ENCODE data around the gene RAPGEF5. TPM values are rescaled to one million over a fixed set of nuclear protein-coding genes. Genes with fewer than 3 reads are reported as not detected.
A peak's percentile ranks its signal among the peaks of the same experiment; 100 is the strongest.

The RAPGEF5 gene
- total and polyA plus RNA-seq, 4 experiments from 2014 or later, result not detected

- POLR2A ChIA-PET (ENCODE audit: partially characterized antibody), result no interaction called here
- H3K27me3 ChIP-seq (ENCODE audit: insufficient read depth, low read length), result no peaks in the 10 kb centered on the region
- no peak overlapping the region for H3K4me3 Mint-ChIP-seq
- H3K27ac ChIP-seq (ENCODE audit: low read depth, low read length), result no peak overlapping the region
- H3K36me3 ChIP-seq (ENCODE audit: insufficient read depth, low read length), result no peaks in the 10 kb centered on the region
- H3K4me1 ChIP-seq (ENCODE audit: insufficient read depth, low read length), result no peaks in the 10 kb centered on the region
- no peak for DNase-seq
- H3K4me1 Mint-ChIP-seq, result no peaks in the 10 kb centered on the region
- CTCF ChIA-PET (ENCODE audit: partially characterized antibody), result no interaction called here
- no peak overlapping the region for H3K4me3 ChIP-seq (ENCODE audit: low read length in 2 of 2)
- H3K27ac Mint-ChIP-seq, result no peak overlapping the region
- no peaks in the 10 kb centered on the region for H3K36me3 Mint-ChIP-seq
- no peaks in the 10 kb centered on the region for H3K27me3 Mint-ChIP-seq
- no peaks in the 10 kb centered on the region for H3K9me3 Mint-ChIP-seq
- intact Hi-C loops (cut with micrococcal nuclease), result no loop called here
- H3K9me3 ChIP-seq (ENCODE audit: control insufficient read depth in 1 of 2, low read length in 2 of 2), result no peaks in the 10 kb centered on the region
These were observed 7.9 kb upstream of the RAPGEF5 start for GRCh38 chr7:22364900-22365299.

- no peak for DNase-seq
- no peak overlapping the region for H3K27ac Mint-ChIP-seq
- no peaks in the 10 kb centered on the region for H3K4me1 Mint-ChIP-seq
- Histone ChIP-seq H3K4me3 (ENCODE audit: low read length in 2 of 2) (no peak overlapping the region), H3K36me3 (ENCODE audit: insufficient read depth, low read length) (no peaks in the 10 kb centered on the region), H3K9me3 (ENCODE audit: control insufficient read depth in 1 of 2, low read length in 2 of 2) (no peaks in the 10 kb centered on the region), H3K4me1 (ENCODE audit: insufficient read depth, low read length) (no peaks in the 10 kb centered on the region), H3K27me3 (ENCODE audit: insufficient read depth, low read length) (no peaks in the 10 kb centered on the region), H3K27ac (ENCODE audit: low read depth, low read length) (no peak overlapping the region)
- POLR2A ChIA-PET (ENCODE audit: partially characterized antibody), result no interaction called here
- H3K36me3 Mint-ChIP-seq, result no peaks in the 10 kb centered on the region
- H3K4me3 Mint-ChIP-seq, result no peak overlapping the region
- peaks cover 0 to 5% of the 10 kb centered on the region in 2 donors for H3K27me3 Mint-ChIP-seq
- intact Hi-C loops (cut with micrococcal nuclease), result no loop called here
- CTCF ChIA-PET (ENCODE audit: partially characterized antibody), result no interaction called here
- no peaks in the 10 kb centered on the region for H3K9me3 Mint-ChIP-seq
These were observed 6.9 kb upstream of the RAPGEF5 start for GRCh38 chr7:22363756-22364422.

DNA sequence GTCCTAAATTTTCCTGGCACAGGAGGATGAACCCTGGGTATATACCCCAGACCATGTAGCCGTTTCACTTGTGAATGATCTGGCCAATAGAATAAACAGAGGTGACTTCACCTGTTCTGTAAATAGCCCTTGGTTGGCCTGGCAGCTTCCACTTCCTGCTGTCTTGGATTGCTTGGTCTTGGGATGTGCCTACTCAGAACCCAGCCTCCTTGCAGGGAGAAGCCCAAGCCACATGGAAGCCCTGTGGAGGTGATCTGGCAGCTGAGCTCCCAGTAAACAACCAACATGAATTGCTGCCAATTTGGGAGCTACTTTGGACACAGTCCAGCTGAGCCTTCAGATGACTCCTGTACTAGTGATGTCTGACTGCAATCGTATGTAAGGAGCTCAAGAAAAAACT is 4.8 kb upstream of the RAPGEF5 start:
- H3K9me3 ChIP-seq (ENCODE audit: control insufficient read depth in 1 of 2, low read length in 2 of 2), result no peaks in the 10 kb centered on the region
- H3K36me3 Mint-ChIP-seq, result no peaks in the 10 kb centered on the region
- intact Hi-C loops (cut with micrococcal nuclease), result no loop called here
- no peaks in the 10 kb centered on the region for H3K27me3 ChIP-seq (ENCODE audit: insufficient read depth, low read length)
- H3K4me3 Mint-ChIP-seq, result no peak overlapping the region
- H3K27ac Mint-ChIP-seq, result no peak overlapping the region
- no peaks in the 10 kb centered on the region for H3K9me3 Mint-ChIP-seq
- no peaks in the 10 kb centered on the region for H3K4me1 ChIP-seq (ENCODE audit: insufficient read depth, low read length)
- no peak overlapping the region for H3K4me3 ChIP-seq (ENCODE audit: low read length in 2 of 2)
- H3K27me3 Mint-ChIP-seq, result peaks cover 11 to 18% of the 10 kb centered on the region in 2 donors
- peaks cover 2 to 8% (median 4%) of the 10 kb centered on the region in 4 donors for H3K4me1 Mint-ChIP-seq
- ChIA-PET POLR2A (ENCODE audit: partially characterized antibody) (no interaction called here), CTCF (ENCODE audit: partially characterized antibody) (no interaction called here)
- no peaks in the 10 kb centered on the region for H3K36me3 ChIP-seq (ENCODE audit: insufficient read depth, low read length)
- DNase-seq, result no peak
- H3K27ac ChIP-seq (ENCODE audit: low read depth, low read length), result no peak overlapping the region

GRCh38 chr7:22361320-22361719 is 4.4 kb upstream of the RAPGEF5 start:
- POLR2A ChIA-PET (ENCODE audit: partially characterized antibody), result no interaction called here

DNA sequence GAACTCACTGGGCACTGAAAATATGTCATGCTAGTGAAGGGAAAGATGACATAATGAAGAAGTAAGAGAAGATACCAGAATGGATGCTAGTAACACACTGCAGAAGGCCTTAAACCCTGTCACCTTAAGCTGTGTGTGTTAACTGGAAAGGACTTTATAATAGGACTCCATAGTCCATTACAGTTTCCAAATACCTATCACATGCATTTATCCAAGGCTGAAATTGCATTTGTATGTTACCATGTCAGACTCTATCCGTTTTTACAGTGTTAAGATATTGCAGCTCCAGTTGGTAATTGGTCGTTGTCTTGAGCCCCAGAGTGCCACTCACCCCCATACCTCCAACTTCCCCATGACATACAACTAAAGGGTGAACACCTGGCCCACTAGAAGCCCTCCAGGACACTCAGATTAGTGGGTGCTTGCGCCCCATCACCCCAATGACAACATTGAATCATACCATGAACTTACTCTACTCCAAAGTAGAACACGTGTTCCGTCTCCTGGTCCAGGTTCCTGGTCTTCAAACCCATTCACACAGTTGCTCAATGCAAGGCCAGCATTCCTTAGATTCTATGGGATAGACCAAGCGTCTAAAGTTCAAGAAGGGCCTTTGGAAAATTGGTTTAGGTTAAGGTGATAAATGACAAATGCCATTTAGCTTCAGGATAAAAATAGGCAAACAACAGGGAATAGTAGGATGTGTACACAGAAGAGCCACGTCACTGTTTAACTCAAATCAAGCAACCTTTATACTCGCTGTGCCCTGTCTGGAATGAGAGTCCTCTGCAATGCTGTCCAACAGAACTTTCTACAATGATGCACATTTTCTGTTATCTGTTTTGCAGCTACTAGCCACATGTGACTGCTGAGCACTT is 2.1 kb upstream of the RAPGEF5 start:
- Mint-ChIP-seq H3K4me3 (no peak overlapping the region), H3K36me3 (no peaks in the 10 kb centered on the region), H3K9me3 (peaks cover 2 to 11% (median 8%) of the 10 kb centered on the region in 8 donors), H3K27me3 (peaks cover 22 to 35% of the 10 kb centered on the region in 2 donors), H3K4me1 (peaks cover 4 to 15% (median 5%) of the 10 kb centered on the region in 4 donors), H3K27ac (no peak overlapping the region)
- Histone ChIP-seq H3K27me3 (ENCODE audit: insufficient read depth, low read length) (peaks cover 13% of the 10 kb centered on the region), H3K9me3 (ENCODE audit: control insufficient read depth in 1 of 2, low read length in 2 of 2) (no peaks in the 10 kb centered on the region), H3K4me3 (ENCODE audit: low read length in 2 of 2) (no peak overlapping the region), H3K27ac (ENCODE audit: low read depth, low read length) (no peak overlapping the region), H3K36me3 (ENCODE audit: insufficient read depth, low read length) (no peaks in the 10 kb centered on the region), H3K4me1 (ENCODE audit: insufficient read depth, low read length) (no peaks in the 10 kb centered on the region)
- ChIA-PET POLR2A (ENCODE audit: partially characterized antibody) (no interaction called here), CTCF (ENCODE audit: partially characterized antibody) (no interaction called here)
- intact Hi-C loops (cut with micrococcal nuclease), result no loop called here
- no peak for DNase-seq

More at GRCh38 chr7:22361320-22361719, 4.4 kb upstream of the RAPGEF5 start:
- Histone ChIP-seq H3K27me3 (ENCODE audit: insufficient read depth, low read length) (peaks cover under 1% of the 10 kb centered on the region), H3K4me1 (ENCODE audit: insufficient read depth, low read length) (no peaks in the 10 kb centered on the region), H3K9me3 (ENCODE audit: control insufficient read depth in 1 of 2, low read length in 2 of 2) (no peaks in the 10 kb centered on the region), H3K36me3 (ENCODE audit: insufficient read depth, low read length) (no peaks in the 10 kb centered on the region), H3K4me3 (ENCODE audit: low read length in 2 of 2) (no peak overlapping the region), H3K27ac (ENCODE audit: low read depth, low read length) (no peak overlapping the region)
- H3K4me1 Mint-ChIP-seq, result peaks cover 2 to 8% (median 4%) of the 10 kb centered on the region in 4 donors
- no peak for DNase-seq
- H3K27me3 Mint-ChIP-seq, result peaks cover 11 to 18% of the 10 kb centered on the region in 2 donors
- CTCF ChIA-PET (ENCODE audit: partially characterized antibody), result interaction anchor here (1.0 kb wide), 1 partner anchor 12 kb away, joined by 3 read pairs; no protein-coding TSS in a partner anchor
- no peaks in the 10 kb centered on the region for H3K36me3 Mint-ChIP-seq
- H3K27ac Mint-ChIP-seq, result no peak overlapping the region
- intact Hi-C loops (cut with micrococcal nuclease), result no loop called here
- H3K4me3 Mint-ChIP-seq, result no peak overlapping the region
- no peaks in the 10 kb centered on the region for H3K9me3 Mint-ChIP-seq

GRCh38 chr7:22357311-22358175 is 589 bp upstream of the RAPGEF5 start:
- peaks cover 22 to 36% of the 10 kb centered on the region in 2 donors for H3K27me3 Mint-ChIP-seq

More at GRCh38 chr7:22357311-22358175, 589 bp upstream of the RAPGEF5 start:
- Histone ChIP-seq H3K36me3 (ENCODE audit: insufficient read depth, low read length) (no peaks in the 10 kb centered on the region), H3K9me3 (ENCODE audit: control insufficient read depth in 1 of 2, low read length in 2 of 2) (no peaks in the 10 kb centered on the region), H3K4me1 (ENCODE audit: insufficient read depth, low read length) (no peaks in the 10 kb centered on the region), H3K27ac (ENCODE audit: low read depth, low read length) (no peak overlapping the region), H3K4me3 (ENCODE audit: low read length in 2 of 2) (no peak overlapping the region), H3K27me3 (ENCODE audit: insufficient read depth, low read length) (peaks cover 13% of the 10 kb centered on the region)
- intact Hi-C loops (cut with micrococcal nuclease), result no loop called here
- ChIA-PET CTCF (ENCODE audit: partially characterized antibody) (no interaction called here), POLR2A (ENCODE audit: partially characterized antibody) (no interaction called here)
- H3K4me1 Mint-ChIP-seq, result peaks cover 4 to 15% (median 5%) of the 10 kb centered on the region in 4 donors
- H3K27ac Mint-ChIP-seq, result no peak overlapping the region
- DNase-seq, result no peak
- peak overlapping the region in 7 of 8 donors; percentile 21 to 70 (median 48) for H3K4me3 Mint-ChIP-seq
- no peaks in the 10 kb centered on the region for H3K36me3 Mint-ChIP-seq
- peaks cover 5 to 13% (median 11%) of the 10 kb centered on the region in 8 donors for H3K9me3 Mint-ChIP-seq
